Anterior cingulate cortex (tissue), 58 donors: Measurements from ENCODE around the gene COCH.
"Not testable (repeated sequence)": the region's sequence is repeated elsewhere in the genome, so short reads cannot be mapped to it uniquely, and the experiment has no call there.

ENCODE experiments used
- DNase-seq, 58 donors: peaks; one replicate each; lab custom pipeline; 2025; lab: John Stamatoyannopoulos, UW

Gene COCH

DNA sequence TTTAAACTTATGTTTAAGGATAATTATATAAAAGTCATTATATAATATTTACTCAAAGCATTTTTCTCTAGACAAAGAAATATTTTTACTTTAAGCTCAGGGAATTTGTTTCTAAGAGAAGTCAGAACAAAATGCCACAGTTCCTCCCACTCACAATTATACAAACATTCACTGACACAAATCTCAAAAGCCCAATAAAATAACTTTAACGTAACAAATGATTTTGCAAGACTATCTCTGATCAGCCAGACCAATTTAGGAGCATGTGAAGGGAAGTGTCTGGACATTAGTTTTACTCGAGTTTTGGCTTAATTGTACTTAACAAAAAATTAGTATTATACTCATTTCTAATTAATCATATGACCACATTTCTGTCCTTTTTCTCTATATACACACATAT is 41.2 kb downstream of the COCH start:
- no peak for DNase-seq

DNA sequence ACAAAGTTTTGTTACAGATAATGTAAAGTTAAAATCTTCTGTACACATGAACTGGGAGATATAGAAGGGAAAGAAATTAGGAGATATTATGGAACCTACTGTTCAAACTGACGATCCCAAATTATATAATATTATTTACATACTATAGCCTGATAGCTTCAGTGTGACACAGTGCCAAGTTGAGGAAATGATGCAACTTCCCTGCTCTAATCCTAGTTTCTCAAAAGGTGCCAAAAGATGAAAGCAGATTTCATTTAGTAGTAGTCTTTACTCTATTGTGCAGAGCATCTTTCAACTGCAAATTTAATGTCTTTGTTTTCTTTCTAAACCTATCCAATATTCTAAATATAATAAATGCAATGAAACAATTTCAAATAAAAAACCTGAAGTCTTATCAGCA is 46.9 kb downstream of the COCH start:
- DNase-seq, result no peak

DNA sequence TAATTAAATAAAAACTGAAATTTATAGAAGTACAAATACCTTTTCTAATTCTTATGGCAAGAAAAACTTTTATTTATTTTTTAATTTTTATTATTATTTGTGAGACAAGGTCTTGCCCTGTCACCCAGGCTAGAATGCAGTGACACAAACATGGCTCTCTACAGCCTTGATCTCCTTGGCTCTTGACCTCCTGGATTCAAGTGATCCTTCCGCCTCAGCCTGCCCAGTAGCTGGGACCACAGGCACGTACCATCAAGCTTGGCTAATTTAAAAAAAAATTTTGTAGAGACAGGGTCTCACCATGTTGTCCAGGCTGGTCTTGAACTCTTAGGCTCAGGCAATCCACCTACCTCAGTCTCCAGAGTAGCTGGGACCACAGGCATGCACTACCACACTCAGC is 47.4 kb downstream of the COCH start:
- DNase-seq, result no peak

DNA sequence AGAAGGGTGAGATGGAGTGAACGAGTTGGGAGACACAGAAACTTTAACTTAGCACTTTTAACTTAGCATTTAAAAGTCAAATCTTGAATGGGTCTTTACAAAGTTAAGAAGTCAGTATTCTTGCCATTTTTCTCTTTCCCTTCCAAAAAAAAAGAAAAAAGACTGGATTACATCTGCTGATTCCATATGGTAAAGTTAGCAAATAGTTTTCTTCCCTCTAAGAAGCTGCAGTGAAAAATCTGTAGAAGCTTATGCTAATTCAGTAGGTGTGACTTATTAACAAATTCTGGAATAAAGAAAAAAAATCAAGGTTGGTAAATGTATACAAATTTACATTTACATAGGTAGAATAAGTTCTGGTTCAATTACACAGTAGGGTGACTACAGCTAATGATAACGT is 50.9 kb downstream of the COCH start:
- DNase-seq, result no peak

DNA sequence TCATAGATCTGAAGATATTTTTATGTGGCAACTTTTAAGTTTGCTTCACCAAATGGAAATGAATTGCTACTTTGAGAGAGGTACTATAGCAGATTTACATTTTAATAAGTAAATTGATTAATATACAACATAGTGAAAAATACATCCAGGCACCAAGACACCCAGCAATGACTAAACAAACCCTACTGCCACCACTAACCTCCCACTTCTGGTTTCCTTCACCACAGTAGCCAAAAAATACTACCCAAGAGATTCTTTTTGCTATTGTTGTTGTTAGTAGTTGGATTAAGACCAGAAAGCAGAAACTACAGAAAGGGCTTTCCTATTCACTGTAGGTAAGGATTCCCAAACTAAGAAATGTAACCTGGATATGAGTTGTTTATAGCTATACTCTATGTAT is 54.1 kb downstream of the COCH start:
- DNase-seq, result no peak

DNA sequence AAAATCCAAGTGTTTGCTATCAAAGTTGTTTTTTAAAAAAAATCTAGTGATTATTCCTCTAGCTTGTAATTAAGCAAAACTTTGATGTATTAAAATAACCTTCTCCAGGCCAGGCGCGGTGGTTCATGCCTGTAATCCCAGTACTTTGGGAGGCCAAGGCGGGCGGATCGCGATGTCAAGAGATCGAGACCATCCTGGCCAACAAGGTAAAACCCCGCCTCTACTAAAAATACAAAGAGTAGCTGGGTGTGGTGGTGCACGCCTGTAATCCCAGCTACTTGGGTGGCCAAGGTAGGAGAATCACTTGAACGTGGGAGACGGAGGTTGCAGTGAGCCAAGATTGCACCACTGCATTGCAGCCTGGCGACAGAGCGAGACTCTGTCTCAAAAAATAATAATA is 59.6 kb downstream of the COCH start:
- DNase-seq, result not testable (repeated sequence)

DNA sequence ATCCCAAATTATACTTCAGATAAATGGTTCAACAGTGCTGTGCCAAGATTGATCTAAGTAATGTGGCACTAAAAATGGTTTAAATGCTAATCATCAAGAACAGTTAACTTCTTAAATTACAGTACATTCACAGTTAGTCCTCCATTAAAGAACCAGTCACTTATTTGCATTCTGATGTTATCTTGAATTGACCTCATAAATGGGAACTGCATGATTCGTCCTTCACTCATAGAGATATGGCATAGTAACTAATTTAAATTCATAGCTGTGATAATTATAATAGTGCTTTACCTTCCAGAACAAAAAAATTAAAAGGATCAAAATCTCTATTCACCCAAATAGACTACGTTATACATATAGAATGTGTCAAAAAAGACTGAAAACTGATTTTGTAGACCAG is 61.1 kb downstream of the COCH start:
- DNase-seq, result no peak

DNA sequence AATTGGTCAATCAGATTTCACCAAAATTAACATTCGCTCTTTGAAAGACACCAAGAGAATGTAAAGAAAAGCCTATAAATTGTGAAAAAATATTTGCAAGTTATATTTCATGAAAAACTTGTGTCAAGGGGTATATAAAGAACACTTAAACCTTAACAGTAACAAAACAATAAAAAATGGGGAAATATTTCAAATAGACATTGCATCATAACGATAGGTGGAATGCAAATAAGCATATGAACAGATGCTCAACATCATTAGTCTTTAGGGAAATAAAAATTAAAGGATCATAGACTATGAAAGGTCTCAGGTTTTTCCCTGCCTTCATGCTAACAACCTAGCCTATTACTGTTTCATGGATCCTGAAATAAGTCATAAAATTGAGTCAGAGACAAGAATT is 64.3 kb downstream of the COCH start:
- no peak for DNase-seq
